HepG2 (cell line): ENCODE data around the gene HDAC5. TPM values are rescaled to one million over a fixed set of nuclear protein-coding genes. Genes with fewer than 3 reads are reported as not detected.

ENCODE experiments used
- GATAD2A ChIP-seq: IDR thresholded peaks from 2 replicates; pipeline ENCODE4 v1.6.1; 2016
- HMGXB4 ChIP-seq, 2 experiments: sonication (generic) in 1 of 2; formaldehyde crosslinking in 1 of 2; IDR thresholded peaks; 2 replicates each; pipeline versions ENCODE4 v1.4.0 to v1.6.1; 2018 to 2020; ENCODE audit warnings: missing genetic modification reagents in 2 of 2, borderline replicate concordance in 1 of 2, low read depth in 1 of 2, mild to moderate bottlenecking in 1 of 2, missing biosample characterization in 1 of 2
- HNF4A ChIP-seq: sonication (generic); formaldehyde crosslinking; IDR thresholded peaks from 2 replicates; pipeline ENCODE4 v1.4.0; 2020; ENCODE audit warnings: missing genetic modification reagents
- MNT ChIP-seq: fragments of 450-650 bp; IDR thresholded peaks from 2 replicates; pipeline ENCODE4 v1.6.1; 2016
- ZMYM2 ChIP-seq: sonication (generic); formaldehyde crosslinking; IDR thresholded peaks from 2 replicates; pipeline ENCODE4 v1.8.0; 2022; ENCODE audit warnings: mild to moderate bottlenecking, missing genetic modification reagents
- ZNF235 ChIP-seq: sonication (generic); formaldehyde crosslinking; IDR thresholded peaks from 2 replicates; pipeline ENCODE4 v1.8.1; 2023; ENCODE audit warnings: mild to moderate bottlenecking, missing genetic modification reagents, borderline replicate concordance
- ZNF652 ChIP-seq: IDR thresholded peaks from 2 replicates; pipeline ENCODE4 v1.6.1; 2016; ENCODE audit warnings: low read depth, borderline replicate concordance
- ZNF710 ChIP-seq: sonication (generic); formaldehyde crosslinking; IDR thresholded peaks from 2 replicates; pipeline ENCODE4 v1.5.0; 2020; ENCODE audit warnings: mild to moderate bottlenecking, missing genetic modification reagents, borderline replicate concordance
- polyA plus RNA-seq, 8 experiments: library from polyadenylated mRNA; depleted of rRNA in 3 of 8; stranded (reverse) in 7 of 8; unstranded in 1 of 8; fragments of >200 nt; fragmentation: Illumina TruSeq in 4 of 8; extraction: Trizol in 4 of 8; gene quantifications; 2 replicates each; pipeline versions ENCODE4 v1.2.1 to v1.2.3, GENCODE V29; 2011 to 2016; ENCODE audit warnings: low read depth in 4 of 8, missing spikeins in 1 of 8, mixed read lengths in 1 of 8; ENCODE audit not compliant: insufficient read depth in 1 of 8
- total RNA-seq, 5 experiments: library from RNA; depleted of rRNA; stranded (reverse); fragments of >200 nt; fragmentation: Illumina TruSeq; extraction: Trizol; gene quantifications; 2 replicates each; pipeline ENCODE4 v1.2.3, GENCODE V29; 2016; ENCODE audit warnings: low read depth in 1 of 5

The HDAC5 gene
- total and polyA plus RNA-seq, 2 of the 13 experiments (the other 11 are each of a cell fraction or from before 2014, with no cell fraction given), result 46.4 to 85.4 TPM

- TF ChIP-seq MNT, result no peak
- TF ChIP-seq HMGXB4 (CRISPR knock-in tag; IDR thresholded peaks at IDR 0.05; ENCODE audit: borderline replicate concordance in 1 of 2, low read depth in 1 of 2), result no peak
- no peak for TF ChIP-seq ZNF235
- 0 out of 2 replicates have a peak, but pooled peaks have one; percentile 50 for TF ChIP-seq ZMYM2
- TF ChIP-seq ZNF710, result 0 out of 2 replicates have a peak, but pooled peaks have one; percentile 20
- TF ChIP-seq ZNF652 (CRISPR knock-in tag), result peak; percentile 10; the same call in 1 of the 2 replicates
- 0 out of 2 replicates have a peak, but pooled peaks have one; percentile 14 for TF ChIP-seq GATAD2A
- peak; percentile 18; the same call in 1 of the 2 replicates for TF ChIP-seq HNF4A (CRISPR knock-in tag)
Measured at GRCh38 chr17:44132275-44132821, 8.9 kb upstream of the HDAC5 start (continued).
